Hepatocyte (in vitro differentiated cells): ENCODE results near the gene FGD5. TPM values are rescaled to one million over a fixed set of nuclear protein-coding genes. Genes with fewer than 3 reads are reported as not detected.
A peak's percentile ranks its signal among the peaks of the same experiment; 100 is the strongest.

Experiments
- DNase-seq: peaks from one replicate; pipeline ENCODE4 v3.0.0-alpha.2; 2016; ENCODE audit warnings: low spot score
- H2AFZ ChIP-seq: fragments of 200-600 bp; sonication (generic); 2 replicates; pipeline ENCODE4 v1.6.0; 2016; ENCODE audit warnings: antibody characterized with exemption, mild to moderate bottlenecking
- H3K27ac ChIP-seq: fragments of 200-600 bp; sonication (generic); 2 replicates; pipeline ENCODE4 v1.5.1; 2016; ENCODE audit warnings: mild to moderate bottlenecking
- H3K27me3 ChIP-seq: fragments of 200-600 bp; sonication (generic); 2 replicates; pipeline ENCODE4 v1.6.1; 2016
- H3K36me3 ChIP-seq: fragments of 200-600 bp; sonication (generic); replicated peaks from 2 replicates; pipeline ENCODE4 v1.5.1; 2016; ENCODE audit warnings: low read depth; ENCODE audit not compliant: insufficient read depth
- H3K4me1 ChIP-seq: fragments of 200-600 bp; sonication (generic); 2 replicates; pipeline ENCODE4 v1.5.1; 2016; ENCODE audit warnings: mild to moderate bottlenecking, moderate library complexity; ENCODE audit not compliant: insufficient read depth
- H3K4me2 ChIP-seq: fragments of 200-600 bp; sonication (generic); 2 replicates; pipeline ENCODE4 v1.6.0; 2016
- H3K4me3 ChIP-seq: fragments of 200-600 bp; sonication (generic); 2 replicates; pipeline ENCODE4 v1.5.1; 2016; ENCODE audit warnings: mild to moderate bottlenecking
- H3K79me2 ChIP-seq: fragments of 200-600 bp; sonication (generic); 2 replicates; pipeline ENCODE4 v1.6.0; 2017; ENCODE audit warnings: mild to moderate bottlenecking
- H3K9me2 ChIP-seq: fragments of 200-600 bp; sonication (generic); replicated peaks from 2 replicates; pipeline ENCODE4 v1.6.0; 2017; ENCODE audit warnings: mild to moderate bottlenecking; ENCODE audit not compliant: insufficient read depth
- H3K9me3 ChIP-seq: fragments of 200-600 bp; sonication (generic); 2 replicates; pipeline ENCODE4 v1.5.1; 2016; ENCODE audit warnings: low read depth, mild to moderate bottlenecking
- H4K20me1 ChIP-seq: fragments of 200-600 bp; sonication (generic); 2 replicates; pipeline ENCODE4 v1.6.0; 2016; ENCODE audit warnings: mild to moderate bottlenecking; ENCODE audit not compliant: insufficient read depth, poor library complexity, severe bottlenecking
- EZH2 ChIP-seq: fragments of 200-600 bp; sonication (generic); IDR thresholded peaks from 2 replicates; pipeline ENCODE4 v1.6.1; 2016; ENCODE audit warnings: antibody characterized with exemption, mild to moderate bottlenecking, borderline replicate concordance
- EZH2phosphoT487 ChIP-seq: fragments of 200-600 bp; sonication (generic); IDR thresholded peaks from one replicate; pipeline ENCODE4 v1.6.1; 2018; ENCODE audit warnings: antibody characterized with exemption, mild to moderate bottlenecking, low read depth, moderate library complexity; ENCODE audit not compliant: unreplicated experiment, severe bottlenecking
- WGBS: methylation state at CpG from one replicate; pipeline ENCODE4 v1.1.6; 2016; ENCODE audit warnings: low lambda C conversion rate; ENCODE audit errors: missing lambda C conversion rate; 5-methylcytosine and 5-hydroxymethylcytosine counted together
- polyA plus RNA-seq: library from polyadenylated mRNA; unstranded; fragments of >200 nt; fragmentation: Nextera tagmentation; extraction: Ambion mirVana; gene quantifications from 2 replicates; pipeline ENCODE4 v1.2.1, GENCODE V29; 2016
- total RNA-seq: library from RNA; depleted of rRNA; stranded (reverse); fragments of >200 nt; gene quantifications from 2 replicates; pipeline ENCODE4 v1.2.3, GENCODE V29; 2014
- TF ChIP-seq, protein P1 (sequence below): fragments of 200-600 bp; sonication (generic); IDR thresholded peaks from 2 replicates; pipeline ENCODE4 v1.5.1; 2016; ENCODE audit warnings: antibody characterized with exemption, mild to moderate bottlenecking; ENCODE audit not compliant: poor library complexity

FGD5 gene
- total and polyA plus RNA-seq, 2 experiments from 2014 or later, result 2.9 to 3.3 TPM

DNA sequence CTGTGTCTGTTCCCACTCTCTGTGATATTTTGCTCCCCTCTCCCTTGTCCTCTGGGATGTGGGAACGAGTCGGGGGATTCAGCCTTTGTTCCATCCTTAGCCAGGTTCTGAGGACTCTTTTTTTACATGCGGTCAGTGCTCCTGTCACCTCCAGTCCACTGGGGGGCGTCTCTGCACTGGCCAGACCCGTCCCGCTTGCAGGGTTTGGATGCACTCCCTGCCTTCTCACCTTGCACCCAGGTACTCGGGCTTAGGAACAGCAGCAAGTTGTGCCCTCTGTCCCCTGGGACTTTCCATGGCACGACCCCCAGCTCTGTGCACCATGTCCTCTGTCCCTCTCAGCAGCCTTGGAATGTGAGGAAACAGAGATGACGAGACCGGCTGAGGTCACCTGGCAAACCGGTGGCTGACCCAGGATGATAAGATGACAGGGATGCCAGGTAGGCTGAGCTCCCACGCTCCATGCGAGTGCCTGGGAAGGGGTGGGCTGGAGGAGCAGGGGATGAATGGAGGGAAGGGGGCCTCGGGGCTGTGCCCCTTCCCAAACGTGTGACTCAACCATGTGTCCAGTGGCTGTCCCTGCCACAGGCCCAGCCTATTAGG is 27.3 kb upstream of the FGD5 start:
- H3K27ac ChIP-seq, result no peak overlapping the region
- no peak overlapping the region for H3K4me3 ChIP-seq
- H3K9me3 ChIP-seq, result no peaks in the 10 kb centered on the region
- H4K20me1 ChIP-seq, result no peaks in the 10 kb centered on the region
- no peaks in the 10 kb centered on the region for H3K36me3 ChIP-seq
- no peaks in the 10 kb centered on the region for H3K79me2 ChIP-seq
- no peaks in the 10 kb centered on the region for H3K9me2 ChIP-seq
- H3K4me1 ChIP-seq, result no peaks in the 10 kb centered on the region
- 28% methylated on average over 15 of the region's 15 CpGs for WGBS
- no peak overlapping the region for H3K4me2 ChIP-seq
- TF ChIP-seq, protein P1, sequence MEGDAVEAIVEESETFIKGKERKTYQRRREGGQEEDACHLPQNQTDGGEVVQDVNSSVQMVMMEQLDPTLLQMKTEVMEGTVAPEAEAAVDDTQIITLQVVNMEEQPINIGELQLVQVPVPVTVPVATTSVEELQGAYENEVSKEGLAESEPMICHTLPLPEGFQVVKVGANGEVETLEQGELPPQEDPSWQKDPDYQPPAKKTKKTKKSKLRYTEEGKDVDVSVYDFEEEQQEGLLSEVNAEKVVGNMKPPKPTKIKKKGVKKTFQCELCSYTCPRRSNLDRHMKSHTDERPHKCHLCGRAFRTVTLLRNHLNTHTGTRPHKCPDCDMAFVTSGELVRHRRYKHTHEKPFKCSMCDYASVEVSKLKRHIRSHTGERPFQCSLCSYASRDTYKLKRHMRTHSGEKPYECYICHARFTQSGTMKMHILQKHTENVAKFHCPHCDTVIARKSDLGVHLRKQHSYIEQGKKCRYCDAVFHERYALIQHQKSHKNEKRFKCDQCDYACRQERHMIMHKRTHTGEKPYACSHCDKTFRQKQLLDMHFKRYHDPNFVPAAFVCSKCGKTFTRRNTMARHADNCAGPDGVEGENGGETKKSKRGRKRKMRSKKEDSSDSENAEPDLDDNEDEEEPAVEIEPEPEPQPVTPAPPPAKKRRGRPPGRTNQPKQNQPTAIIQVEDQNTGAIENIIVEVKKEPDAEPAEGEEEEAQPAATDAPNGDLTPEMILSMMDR, result peak; percentile 75
- TF ChIP-seq EZH2, result no peak
- H2AFZ ChIP-seq, result no peak overlapping the region
- H3K27me3 ChIP-seq, result peaks cover 3% of the 10 kb centered on the region
- DNase-seq, result peak; percentile 78

GRCh38 chr3:14792691-14793121 is 26.1 kb upstream of the FGD5 start:
- no peak overlapping the region for H3K27ac ChIP-seq
- no peaks in the 10 kb centered on the region for H3K9me2 ChIP-seq
- no peak for DNase-seq
- no peak overlapping the region for H2AFZ ChIP-seq
- H3K27me3 ChIP-seq, result peaks cover 3% of the 10 kb centered on the region
- H3K79me2 ChIP-seq, result no peaks in the 10 kb centered on the region
- WGBS, result 95% methylated on average over 8 of the region's 9 CpGs
- H3K36me3 ChIP-seq, result no peaks in the 10 kb centered on the region
- TF ChIP-seq EZH2 (no peak), EZH2phosphoT487 (no peak)
- TF ChIP-seq, protein P1, result no peak
- H3K4me2 ChIP-seq, result no peak overlapping the region
- H3K9me3 ChIP-seq, result no peaks in the 10 kb centered on the region
- no peaks in the 10 kb centered on the region for H4K20me1 ChIP-seq
- H3K4me3 ChIP-seq, result no peak overlapping the region
- H3K4me1 ChIP-seq, result no peaks in the 10 kb centered on the region

GRCh38 chr3:14793126-14793857 is 25.5 kb upstream of the FGD5 start:
- H3K4me2 ChIP-seq, result no peak overlapping the region
- no peaks in the 10 kb centered on the region for H3K9me2 ChIP-seq
- no peak for TF ChIP-seq EZH2phosphoT487
- TF ChIP-seq EZH2, result no peak
- TF ChIP-seq, protein P1, result no peak
- no peaks in the 10 kb centered on the region for H3K79me2 ChIP-seq
- WGBS, result 79% methylated on average over 15 of the region's 15 CpGs
- H3K4me3 ChIP-seq, result no peak overlapping the region
- H3K9me3 ChIP-seq, result no peaks in the 10 kb centered on the region
- no peaks in the 10 kb centered on the region for H3K4me1 ChIP-seq
- no peaks in the 10 kb centered on the region for H4K20me1 ChIP-seq
- no peak for DNase-seq
- no peaks in the 10 kb centered on the region for H3K36me3 ChIP-seq
- H3K27ac ChIP-seq, result no peak overlapping the region
- no peak overlapping the region for H2AFZ ChIP-seq
- peaks cover 3% of the 10 kb centered on the region for H3K27me3 ChIP-seq
